ENCODE data around the gene FBXO41.
"Not testable (repeated sequence)": the region's sequence is repeated elsewhere in the genome, so short reads cannot be mapped to it uniquely, and the experiment has no call there.

FBXO41 gene

GRCh38 chr2:73272270-73272669, 12.0 kb downstream of the FBXO41 start:
- no peak overlapping the region for H3K9ac ChIP-seq (ENCODE audit: low read depth, low read length)
- no peaks in the 10 kb centered on the region for H3K9me3 ChIP-seq (ENCODE audit: control insufficient read depth, insufficient read depth, low read length)
- H3K4me1 ChIP-seq (ENCODE audit: insufficient read depth, low read length), result no peaks in the 10 kb centered on the region
- no peaks in the 10 kb centered on the region for H3K36me3 ChIP-seq (ENCODE audit: insufficient read depth, low read length)

- Histone ChIP-seq H3K4me1 (ENCODE audit: insufficient read depth, low read length) (no peaks in the 10 kb centered on the region), H3K9ac (ENCODE audit: low read depth, low read length) (peak overlapping the region; percentile 55), H3K36me3 (ENCODE audit: insufficient read depth, low read length) (no peaks in the 10 kb centered on the region), H3K9me3 (ENCODE audit: control insufficient read depth, insufficient read depth, low read length) (no peaks in the 10 kb centered on the region)
These were observed 14.4 kb downstream of the FBXO41 start for GRCh38 chr2:73269686-73270465.

GRCh38 chr2:73268830-73269685, 15.2 kb downstream of the FBXO41 start:
- Histone ChIP-seq H3K9me3 (ENCODE audit: control insufficient read depth, insufficient read depth, low read length) (no peaks in the 10 kb centered on the region), H3K9ac (ENCODE audit: low read depth, low read length) (peak overlapping the region; percentile 55), H3K4me1 (ENCODE audit: insufficient read depth, low read length) (no peaks in the 10 kb centered on the region), H3K36me3 (ENCODE audit: insufficient read depth, low read length) (no peaks in the 10 kb centered on the region)

- H3K9me3 ChIP-seq (ENCODE audit: control insufficient read depth, insufficient read depth, low read length), result no peaks in the 10 kb centered on the region
- no peaks in the 10 kb centered on the region for H3K4me1 ChIP-seq (ENCODE audit: insufficient read depth, low read length)
- H3K36me3 ChIP-seq (ENCODE audit: insufficient read depth, low read length), result no peaks in the 10 kb centered on the region
- H3K9ac ChIP-seq (ENCODE audit: low read depth, low read length), result peak overlapping the region; percentile 55
These were observed 15.9 kb downstream of the FBXO41 start for GRCh38 chr2:73268366-73268829.

GRCh38 chr2:73267008-73267407, 17.3 kb downstream of the FBXO41 start:
- Histone ChIP-seq H3K36me3 (ENCODE audit: insufficient read depth, low read length) (no peaks in the 10 kb centered on the region), H3K9me3 (ENCODE audit: control insufficient read depth, insufficient read depth, low read length) (no peaks in the 10 kb centered on the region), H3K4me1 (ENCODE audit: insufficient read depth, low read length) (no peaks in the 10 kb centered on the region), H3K9ac (ENCODE audit: low read depth, low read length) (no peak overlapping the region)

- no peaks in the 10 kb centered on the region for H3K4me1 ChIP-seq (ENCODE audit: insufficient read depth, low read length)
- no peak overlapping the region for H3K9ac ChIP-seq (ENCODE audit: low read depth, low read length)
- no peaks in the 10 kb centered on the region for H3K36me3 ChIP-seq (ENCODE audit: insufficient read depth, low read length)
- no peaks in the 10 kb centered on the region for H3K9me3 ChIP-seq (ENCODE audit: control insufficient read depth, insufficient read depth, low read length)
These were observed 18.0 kb downstream of the FBXO41 start for GRCh38 chr2:73266061-73266901.

GRCh38 chr2:73265298-73266060, 18.8 kb downstream of the FBXO41 start:
- Histone ChIP-seq H3K9me3 (ENCODE audit: control insufficient read depth, insufficient read depth, low read length) (no peaks in the 10 kb centered on the region), H3K4me1 (ENCODE audit: insufficient read depth, low read length) (no peaks in the 10 kb centered on the region), H3K9ac (ENCODE audit: low read depth, low read length) (no peak overlapping the region), H3K36me3 (ENCODE audit: insufficient read depth, low read length) (no peaks in the 10 kb centered on the region)

- no peaks in the 10 kb centered on the region for H3K4me1 ChIP-seq (ENCODE audit: insufficient read depth, low read length)
- no peaks in the 10 kb centered on the region for H3K9me3 ChIP-seq (ENCODE audit: control insufficient read depth, insufficient read depth, low read length)
- no peaks in the 10 kb centered on the region for H3K36me3 ChIP-seq (ENCODE audit: insufficient read depth, low read length)
- no peak overlapping the region for H3K9ac ChIP-seq (ENCODE audit: low read depth, low read length)
These were observed 19.5 kb downstream of the FBXO41 start for GRCh38 chr2:73264783-73265182.

GRCh38 chr2:73264332-73264606, 20.0 kb downstream of the FBXO41 start:
- no peaks in the 10 kb centered on the region for H3K9me3 ChIP-seq (ENCODE audit: control insufficient read depth, insufficient read depth, low read length)
- H3K4me1 ChIP-seq (ENCODE audit: insufficient read depth, low read length), result no peaks in the 10 kb centered on the region
- no peak overlapping the region for H3K9ac ChIP-seq (ENCODE audit: low read depth, low read length)
- H3K36me3 ChIP-seq (ENCODE audit: insufficient read depth, low read length), result no peaks in the 10 kb centered on the region

- no peaks in the 10 kb centered on the region for H3K9me3 ChIP-seq (ENCODE audit: control insufficient read depth, insufficient read depth, low read length)
- no peak overlapping the region for H3K9ac ChIP-seq (ENCODE audit: low read depth, low read length)
- no peaks in the 10 kb centered on the region for H3K36me3 ChIP-seq (ENCODE audit: insufficient read depth, low read length)
- H3K4me1 ChIP-seq (ENCODE audit: insufficient read depth, low read length), result no peaks in the 10 kb centered on the region
These were observed 20.5 kb downstream of the FBXO41 start for GRCh38 chr2:73263540-73264331.

GRCh38 chr2:73262691-73263429, 21.4 kb downstream of the FBXO41 start:
- H3K9me3 ChIP-seq (ENCODE audit: control insufficient read depth, insufficient read depth, low read length); H3K9ac ChIP-seq (ENCODE audit: low read depth, low read length); H3K36me3 ChIP-seq (ENCODE audit: insufficient read depth, low read length); H3K4me1 ChIP-seq (ENCODE audit: insufficient read depth, low read length): not testable (repeated sequence)

GRCh38 chr2:73262108-73262651, 22.1 kb downstream of the FBXO41 start:
- Histone ChIP-seq H3K9ac (ENCODE audit: low read depth, low read length) (no peak overlapping the region), H3K4me1 (ENCODE audit: insufficient read depth, low read length) (no peaks in the 10 kb centered on the region), H3K9me3 (ENCODE audit: control insufficient read depth, insufficient read depth, low read length) (no peaks in the 10 kb centered on the region), H3K36me3 (ENCODE audit: insufficient read depth, low read length) (no peaks in the 10 kb centered on the region)
